GM19035 (cell line): ENCODE measurements around the gene LARGE1.

ENCODE experiments used
- ATAC-seq: cut with Tn5 transposase; IDR thresholded peaks from one replicate; pipeline ENCODE4 v1.9.1; 2021; ENCODE audit not compliant: unreplicated experiment

LARGE1 gene

GRCh38 chr22:33451866-33452469 lies 468.3 kb downstream of the LARGE1 start:
- ATAC-seq: no peak

DNA sequence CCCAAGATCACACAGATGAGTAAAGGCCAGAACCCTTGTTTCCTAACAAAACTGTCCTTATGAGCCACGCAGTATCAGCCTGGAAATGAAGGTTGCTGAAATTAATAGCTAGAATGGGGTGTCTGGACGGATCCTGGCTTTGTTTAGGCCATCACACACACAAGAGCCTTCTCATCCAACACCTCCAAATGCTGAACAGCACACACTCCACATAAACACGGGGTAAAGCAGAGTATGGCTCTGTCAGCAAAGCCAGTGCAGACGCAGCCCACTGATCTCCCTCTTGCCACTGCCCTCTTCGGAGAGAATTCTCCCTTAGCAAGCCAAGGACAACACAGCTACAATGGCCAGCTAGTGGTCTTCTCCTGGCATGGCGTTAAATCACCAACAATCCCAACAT lies 469.5 kb downstream of the LARGE1 start:
- ATAC-seq: no peak

- no peak for ATAC-seq
Measured at GRCh38 chr22:33447733-33448132, 472.5 kb downstream of the LARGE1 start.

DNA sequence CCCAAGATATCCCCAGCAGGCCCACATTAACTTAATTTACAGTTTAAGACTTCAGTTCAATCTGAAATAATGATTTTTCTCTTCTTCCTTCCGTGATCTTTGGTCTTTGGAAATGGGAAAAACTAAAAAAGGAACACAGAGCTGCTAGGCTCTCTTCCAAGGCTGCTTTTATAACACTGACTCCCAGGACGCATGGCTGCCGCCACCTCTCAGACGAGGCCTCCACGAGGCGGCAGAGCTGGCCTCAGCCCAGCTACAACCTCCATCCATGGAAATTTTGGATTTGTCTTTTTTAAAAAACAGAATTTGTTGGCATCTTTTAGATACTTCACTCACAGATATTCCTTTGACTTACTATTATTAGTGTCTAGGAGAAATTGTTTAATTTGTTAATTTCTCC lies 476.6 kb downstream of the LARGE1 start:
- ATAC-seq: no peak

DNA sequence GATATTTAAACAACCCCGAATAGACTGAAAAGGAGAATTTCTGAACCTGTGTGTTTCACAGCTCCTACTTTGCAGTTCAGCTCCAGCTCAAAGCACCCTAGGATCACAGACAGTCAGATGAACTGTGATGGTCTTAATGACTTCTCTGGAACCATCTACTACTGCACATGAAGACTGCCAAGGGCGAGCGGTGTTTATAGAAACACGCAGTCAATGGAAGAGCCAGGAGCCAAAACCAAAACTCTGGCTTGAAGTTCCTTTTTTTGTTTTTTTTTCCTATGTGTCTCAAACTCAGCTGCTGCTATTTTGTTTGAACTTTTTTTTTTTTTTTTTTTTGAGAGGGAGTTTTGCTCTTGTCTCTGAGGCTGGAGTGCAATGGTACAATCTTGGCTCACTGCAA lies 479.5 kb downstream of the LARGE1 start:
- no peak for ATAC-seq

DNA sequence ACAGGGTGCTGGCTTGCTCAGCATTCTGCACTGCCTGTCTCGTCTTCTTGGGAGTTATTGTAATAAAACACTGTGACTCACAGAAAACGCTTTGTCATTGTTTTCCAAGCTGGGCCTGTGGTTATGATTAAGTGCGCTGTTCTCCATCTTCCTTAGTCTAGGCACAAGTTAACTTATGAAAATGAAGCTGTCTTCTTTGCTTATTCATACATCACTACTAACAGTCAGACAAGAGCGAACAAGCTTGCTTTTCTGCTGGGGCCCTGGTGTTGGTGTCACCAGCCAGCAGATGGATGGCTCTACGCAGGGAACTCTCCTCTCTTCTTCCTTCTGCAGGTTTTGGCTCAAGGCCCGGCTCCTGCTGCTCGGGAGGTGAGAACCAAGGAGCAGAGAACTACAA lies 482.0 kb downstream of the LARGE1 start:
- ATAC-seq: no peak

GRCh38 chr22:33431300-33431699 lies 489.0 kb downstream of the LARGE1 start:
- no peak for ATAC-seq

GRCh38 chr22:33429281-33429680 lies 491.0 kb downstream of the LARGE1 start:
- no peak for ATAC-seq

DNA sequence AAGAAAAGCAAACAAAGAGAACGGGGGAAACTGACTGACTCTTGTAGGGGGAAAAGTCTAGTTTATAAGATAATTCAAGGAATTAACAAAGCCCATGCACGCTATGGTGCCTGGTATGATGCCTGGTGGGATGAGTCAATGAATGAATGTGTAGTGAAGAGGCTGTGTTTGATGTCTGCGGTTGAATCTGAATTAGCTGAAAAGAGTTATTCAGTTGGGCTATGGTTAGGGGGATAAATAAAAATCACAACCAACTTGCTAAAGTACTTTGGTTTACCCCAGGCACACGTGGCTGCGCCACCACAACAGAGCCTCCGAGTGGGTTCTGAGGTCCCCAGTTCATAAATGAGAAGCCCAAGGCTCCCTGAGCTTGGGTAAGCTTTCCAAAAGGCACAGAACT lies 492.8 kb downstream of the LARGE1 start:
- no peak for ATAC-seq

GRCh38 chr22:33426451-33426850 lies 493.8 kb downstream of the LARGE1 start:
- no peak for ATAC-seq

DNA sequence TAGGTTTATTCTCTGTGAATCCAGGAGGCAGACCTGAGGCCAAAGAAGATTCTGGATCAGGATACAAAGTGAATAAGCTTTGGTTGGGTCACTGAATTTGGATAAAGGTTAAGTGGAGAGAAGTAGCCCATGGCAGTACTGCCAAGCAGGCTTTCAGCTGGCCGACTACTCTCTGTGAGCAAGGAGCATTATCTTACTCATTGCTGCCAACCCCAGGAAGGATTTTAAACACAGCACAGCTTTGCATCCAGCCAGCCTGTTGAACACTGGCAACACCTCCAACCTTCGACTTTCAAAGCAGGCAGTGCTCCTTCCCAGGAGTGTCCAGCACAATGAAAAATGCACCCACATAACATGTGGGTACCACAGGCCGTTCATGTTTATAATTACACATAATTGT lies 498.4 kb downstream of the LARGE1 start:
- no peak for ATAC-seq

GRCh38 chr22:33418484-33418883 lies 501.8 kb downstream of the LARGE1 start:
- no peak for ATAC-seq

DNA sequence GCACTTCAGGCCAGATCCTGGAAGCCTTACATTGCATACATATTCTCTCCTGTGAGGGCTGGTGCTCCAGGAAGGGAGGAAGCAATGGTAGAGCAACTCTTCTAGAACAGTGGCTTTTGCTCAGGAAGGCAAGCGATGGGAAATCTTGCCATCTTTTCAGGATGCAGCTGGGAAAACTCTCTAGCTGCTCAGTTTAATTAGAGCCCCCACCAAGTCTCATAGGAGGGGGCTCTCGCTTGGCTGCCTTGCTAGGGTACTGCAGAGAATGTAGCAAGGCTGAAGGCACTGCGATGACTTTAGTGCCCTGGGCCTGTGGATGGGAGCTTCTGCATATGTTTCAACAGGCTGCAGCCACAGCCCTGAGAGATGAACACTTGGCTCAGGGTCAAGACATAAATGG lies 504.9 kb downstream of the LARGE1 start:
- no peak for ATAC-seq

DNA sequence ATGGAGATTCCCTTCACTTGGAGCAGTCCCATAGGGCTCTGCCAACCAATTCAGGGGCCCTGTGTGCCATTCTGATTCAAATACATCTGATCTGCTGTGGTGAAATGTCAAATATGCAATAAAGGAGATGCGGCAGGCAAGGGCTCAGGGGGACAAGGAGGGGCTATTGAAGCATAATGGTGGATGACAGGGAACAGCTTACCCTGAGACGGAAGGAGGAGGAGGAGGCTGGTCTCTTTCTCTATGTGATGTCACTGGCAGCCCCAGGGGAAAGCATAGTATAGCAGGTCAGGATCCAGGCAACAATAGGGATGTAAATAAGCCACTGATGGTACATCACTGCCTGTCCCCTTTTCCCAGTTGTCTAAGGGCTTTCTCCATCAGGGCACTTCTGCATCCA lies 511.2 kb downstream of the LARGE1 start:
- ATAC-seq: no peak

DNA sequence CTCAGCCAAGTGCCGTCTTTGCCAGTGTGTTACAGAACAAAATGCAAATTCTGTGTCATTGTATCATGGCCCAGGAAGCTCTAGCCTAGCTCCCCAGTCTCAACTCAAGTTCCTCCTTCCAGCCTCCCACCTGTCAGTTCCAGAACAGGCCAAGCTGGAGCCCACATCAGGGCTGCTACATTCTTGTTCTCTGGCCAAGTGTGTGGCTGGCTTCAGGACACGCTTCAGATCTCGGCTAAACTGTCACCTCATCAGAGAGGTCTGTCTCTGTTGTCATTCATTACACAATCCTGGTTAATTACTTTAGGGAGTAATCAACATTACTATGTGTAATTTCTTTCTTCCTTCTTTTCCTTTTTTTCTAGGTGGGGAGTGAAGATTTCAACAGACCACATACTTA lies 515.1 kb downstream of the LARGE1 start:
- ATAC-seq: no peak

GRCh38 chr22:33404723-33405122 lies 515.6 kb downstream of the LARGE1 start:
- ATAC-seq: no peak

- ATAC-seq: no peak
Measured at GRCh38 chr22:33402325-33402724, 518.0 kb downstream of the LARGE1 start.

DNA sequence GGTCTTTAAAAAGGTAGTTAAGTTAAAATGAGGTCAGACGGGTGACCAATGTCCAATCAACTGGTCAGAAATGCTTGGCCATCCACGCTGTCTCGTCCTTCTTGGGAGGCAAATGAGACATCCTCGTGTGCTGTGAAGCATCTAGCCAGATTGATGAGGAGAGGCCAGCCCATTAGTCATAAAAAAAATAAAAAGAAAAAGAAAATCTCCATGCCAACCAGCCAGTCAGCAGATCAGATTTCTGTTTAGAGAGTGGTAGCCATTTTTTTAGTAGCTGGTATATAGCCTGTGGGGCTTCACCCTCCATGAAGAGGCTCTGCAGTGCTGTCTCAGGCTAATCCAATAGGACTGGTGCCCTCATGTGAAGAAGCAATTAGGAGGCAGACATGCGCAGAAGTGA lies 519.0 kb downstream of the LARGE1 start:
- ATAC-seq: no peak

DNA sequence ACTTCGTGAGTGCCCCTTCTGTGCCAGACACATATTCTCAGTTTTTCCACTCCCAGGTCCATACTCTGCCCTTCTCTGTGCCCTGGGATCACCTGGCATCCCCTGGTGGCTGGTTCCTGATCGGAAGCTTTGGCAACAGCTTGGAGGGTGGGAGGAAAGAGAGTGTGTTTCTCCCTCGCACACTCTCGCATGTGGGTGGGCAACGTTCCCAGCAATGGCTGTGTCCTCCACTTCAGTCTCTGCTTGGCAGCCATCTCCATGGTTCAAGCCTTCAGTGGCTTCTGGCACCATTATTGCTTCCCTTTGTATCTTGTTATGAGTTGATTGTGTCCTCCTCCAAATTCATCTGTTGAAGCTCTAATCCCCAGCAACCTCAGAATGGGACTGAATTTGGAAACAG lies 519.4 kb downstream of the LARGE1 start:
- no peak for ATAC-seq

- no peak for ATAC-seq
Measured at GRCh38 chr22:33400061-33400840, 520.0 kb downstream of the LARGE1 start.

DNA sequence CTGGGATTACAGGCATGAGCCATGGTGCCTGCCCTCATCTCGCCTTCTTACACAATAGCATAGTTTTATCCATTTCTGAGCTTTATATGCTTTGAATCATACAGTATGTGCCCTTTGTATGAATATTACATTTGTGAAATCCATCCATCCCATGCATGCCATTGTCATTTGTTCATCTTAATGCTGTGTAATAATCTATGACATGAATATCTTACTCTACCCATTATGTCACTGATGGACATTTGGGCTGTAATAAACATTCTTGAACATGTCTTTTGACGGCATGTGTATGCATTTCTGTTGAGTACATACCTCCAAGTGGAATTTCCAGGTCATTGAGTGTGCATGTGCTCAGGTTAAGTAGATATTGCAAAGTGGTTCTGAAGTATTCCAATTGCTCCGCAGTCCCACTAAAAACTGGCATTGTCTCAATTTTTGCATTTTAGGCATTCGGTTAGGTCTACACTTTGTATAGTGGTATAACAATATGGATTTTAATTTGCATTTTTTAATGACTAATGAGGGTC lies 522.8 kb downstream of the LARGE1 start:
- no peak for ATAC-seq

DNA sequence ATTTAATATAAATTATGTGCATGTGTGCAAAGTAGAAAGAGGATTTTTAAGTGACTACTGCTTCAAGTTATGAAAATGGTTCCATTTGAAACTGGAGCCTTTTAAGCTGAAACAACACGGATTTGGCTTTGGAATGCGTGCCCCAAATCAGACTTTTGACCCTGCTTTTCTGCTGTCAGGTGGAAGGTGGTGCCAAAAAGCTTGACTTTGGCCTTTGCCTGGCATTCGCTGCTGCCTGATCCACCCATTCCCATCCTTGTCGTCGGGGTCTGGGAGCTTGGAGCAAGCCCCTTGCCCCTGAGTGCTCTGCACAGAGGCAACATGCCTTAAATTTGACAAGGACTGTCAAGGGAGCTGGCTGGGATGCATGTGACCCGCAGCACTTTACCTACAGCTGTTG lies 526.8 kb downstream of the LARGE1 start:
- ATAC-seq: no peak

DNA sequence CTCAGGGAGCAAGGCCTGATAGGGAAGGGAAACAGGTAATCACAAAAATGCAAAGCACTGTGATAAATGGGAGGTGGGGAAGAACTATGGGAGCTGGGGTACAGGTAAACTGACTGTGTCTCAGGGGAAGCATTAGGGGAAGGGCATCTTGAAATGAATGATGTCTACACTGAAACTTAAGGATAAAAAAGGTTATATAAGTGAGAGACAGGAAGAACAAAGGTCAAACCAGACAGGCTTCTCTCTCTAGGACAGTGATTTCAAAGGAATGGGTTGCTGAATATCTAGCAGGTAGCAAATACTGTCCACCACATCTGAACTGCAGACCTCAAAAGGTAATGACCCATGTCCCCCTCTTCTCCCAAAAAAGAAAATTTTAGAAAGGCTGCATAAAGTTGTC lies 529.0 kb downstream of the LARGE1 start:
- no peak for ATAC-seq
